ENCODE data around the gene TLE2. TPM values are rescaled to one million over a fixed set of nuclear protein-coding genes. Genes with fewer than 3 reads are reported as not detected.

The TLE2 gene
- total and polyA plus RNA-seq, 2 donors (not counting 3 experiments of a cell fraction or from before 2014, with no cell fraction given): 32.0 to 38.8 TPM

- ChIA-PET POLR2A (no interaction called here), CTCF (no interaction called here)
- no peaks in the 10 kb centered on the region for H3K79me2 ChIP-seq (ENCODE audit: control insufficient read depth, insufficient read depth, low read length)
- intact Hi-C loops (cut with micrococcal nuclease) (no loop called here), dilution Hi-C loops (cut with MboI; ENCODE audit: extremely low pct_ligation_motif_present, low sequenced_read_pairs) (no loop called here)
- H3K9me1 ChIP-seq (replicated peaks; ENCODE audit: control insufficient read depth, extremely low read depth, insufficient read depth, low read length): no peaks in the 10 kb centered on the region
- no peaks in the 10 kb centered on the region for H4K20me1 ChIP-seq (replicated peaks; ENCODE audit: control insufficient read depth, extremely low read depth, insufficient read depth, low read length)
- H3K9me3 ChIP-seq (replicated peaks; ENCODE audit: control insufficient read depth, insufficient read depth, low read length): no peaks in the 10 kb centered on the region
- no peak overlapping the region for H3K4me2 ChIP-seq (ENCODE audit: insufficient read depth, low read length)
- no peak for TF ChIP-seq POLR2A (IDR thresholded peaks at IDR 0.05; ENCODE audit: low read depth, low read length)
- TF ChIP-seq CTCF (IDR thresholded peaks at IDR 0.05; ENCODE audit: extremely low read depth in 1 of 2, insufficient read depth in 1 of 2, low read depth in 1 of 2, low read length in 2 of 2): no peak
- no peak for TF ChIP-seq POLR2AphosphoS5 (IDR thresholded peaks at IDR 0.05; ENCODE audit: insufficient read depth, low read depth, low read length)
- TF ChIP-seq, protein P1, sequence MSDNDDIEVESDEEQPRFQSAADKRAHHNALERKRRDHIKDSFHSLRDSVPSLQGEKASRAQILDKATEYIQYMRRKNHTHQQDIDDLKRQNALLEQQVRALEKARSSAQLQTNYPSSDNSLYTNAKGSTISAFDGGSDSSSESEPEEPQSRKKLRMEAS (IDR thresholded peaks at IDR 0.05; ENCODE audit: insufficient read depth, insufficient read length): no peak
- no peak for TF ChIP-seq JUN (IDR thresholded peaks at IDR 0.05; ENCODE audit: borderline replicate concordance, insufficient read depth, insufficient read length, low read depth)
- no peak for TF ChIP-seq GATA2 (IDR thresholded peaks at IDR 0.05; ENCODE audit: insufficient read depth, insufficient read length, low read depth, low read length)
- no peak for TF ChIP-seq MYC (IDR thresholded peaks at IDR 0.05; ENCODE audit: low read depth, low read length)
- no peak overlapping the region for H2AFZ ChIP-seq (ENCODE audit: low read depth, low read length)
- no peak overlapping the region for H3K9ac ChIP-seq (replicated peaks; ENCODE audit: extremely low read depth, insufficient read depth, low read length)
- no peak overlapping the region for H3K27ac ChIP-seq (ENCODE audit: insufficient read depth, low read depth, low read length)
- no peaks in the 10 kb centered on the region for H3K36me3 ChIP-seq (ENCODE audit: control insufficient read depth in 2 of 2, extremely low read depth in 1 of 2, insufficient read depth in 2 of 2, low read length in 2 of 2)
- H3K4me3 ChIP-seq (replicated peaks in 1 of 3; ENCODE audit: insufficient read depth in 1 of 3, low read depth in 1 of 3, low read length in 3 of 3): no peak overlapping the region
- no peaks in the 10 kb centered on the region for H3K27me3 ChIP-seq (ENCODE audit: control insufficient read depth in 2 of 2, insufficient read depth in 2 of 2, low read length in 2 of 2)
- no peak for DNase-seq (ENCODE audit: low read depth, low spot score)
- BruUV-seq (replicated peaks): no TSS peak
- no peak for FAIRE-seq
- peaks cover 4% of the 10 kb centered on the region for H3K4me1 ChIP-seq (ENCODE audit: control insufficient read depth, extremely low read depth, insufficient read depth, low read length)
Observed at GRCh38 chr19:2989236-2989946, 39.7 kb downstream of the TLE2 start.

Measured in endothelial cell of umbilical vein (primary cell).